Fibroblast of pulmonary artery (primary cell): Measurements from ENCODE around the gene UBE3D.

Experiments
- DNase-seq: peaks from one replicate; pipeline ENCODE4 v3.0.0-alpha.2; 2010; ENCODE audit warnings: low read depth
- H3K4me3 ChIP-seq: replicated peaks from 2 replicates; pipeline ENCODE4 v1.5.1; 2011; ENCODE audit warnings: low read depth, mild to moderate bottlenecking, control low read depth, low read length, moderate library complexity
- TF ChIP-seq, protein P1 (sequence below): IDR thresholded peaks from 2 replicates; pipeline ENCODE4 v1.5.1; 2011; ENCODE audit warnings: mild to moderate bottlenecking, control low read depth, low read length, inconsistent platforms; ENCODE audit errors: missing control alignments

Gene UBE3D, protein sequence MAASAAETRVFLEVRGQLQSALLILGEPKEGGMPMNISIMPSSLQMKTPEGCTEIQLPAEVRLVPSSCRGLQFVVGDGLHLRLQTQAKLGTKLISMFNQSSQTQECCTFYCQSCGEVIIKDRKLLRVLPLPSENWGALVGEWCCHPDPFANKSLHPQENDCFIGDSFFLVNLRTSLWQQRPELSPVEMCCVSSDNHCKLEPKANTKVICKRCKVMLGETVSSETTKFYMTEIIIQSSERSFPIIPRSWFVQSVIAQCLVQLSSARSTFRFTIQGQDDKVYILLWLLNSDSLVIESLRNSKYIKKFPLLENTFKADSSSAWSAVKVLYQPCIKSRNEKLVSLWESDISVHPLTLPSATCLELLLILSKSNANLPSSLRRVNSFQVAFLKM

DNA sequence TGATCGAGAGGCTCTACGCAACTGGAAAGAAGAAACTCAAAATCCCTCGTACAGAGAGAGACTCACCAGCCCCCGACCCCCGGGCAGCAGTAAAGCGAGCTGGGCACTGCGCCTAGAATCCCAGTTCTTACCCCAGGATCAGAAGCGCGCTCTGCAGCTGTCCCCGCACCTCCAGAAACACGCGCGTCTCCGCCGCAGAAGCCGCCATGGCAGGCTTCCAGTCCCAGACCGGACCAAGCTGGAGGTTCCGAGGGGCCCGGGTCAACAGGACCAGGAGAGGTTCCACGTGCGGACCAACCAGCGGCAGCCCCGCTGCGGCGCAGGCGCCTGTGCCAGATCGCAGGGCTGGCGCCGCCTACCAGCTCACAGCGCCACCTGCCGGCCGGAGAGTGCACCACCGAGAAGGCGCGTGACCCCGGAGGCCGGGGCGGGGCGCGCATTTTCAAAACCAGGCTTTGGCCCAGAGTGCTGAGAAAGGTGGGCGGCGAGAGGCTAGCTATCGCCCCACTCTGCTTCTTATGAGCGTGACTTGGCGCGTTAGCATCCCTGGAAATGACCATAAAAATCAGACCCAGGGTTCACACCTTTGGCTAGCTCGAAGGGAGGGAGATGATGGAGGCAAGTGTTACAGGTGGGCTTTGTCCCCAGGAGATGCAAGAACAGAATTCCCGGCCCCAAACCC is at the start of gene UBE3D:
Gene UBE3D (minus strand): TSS at position 331 of the 682 bp plus-strand sequence. CDS start 123 bp downstream, at position 208.
- peak within 1 kb of the TSS; percentile 77 for H3K4me3 ChIP-seq
- peak; percentile 85 for DNase-seq
- TF ChIP-seq, protein P1, sequence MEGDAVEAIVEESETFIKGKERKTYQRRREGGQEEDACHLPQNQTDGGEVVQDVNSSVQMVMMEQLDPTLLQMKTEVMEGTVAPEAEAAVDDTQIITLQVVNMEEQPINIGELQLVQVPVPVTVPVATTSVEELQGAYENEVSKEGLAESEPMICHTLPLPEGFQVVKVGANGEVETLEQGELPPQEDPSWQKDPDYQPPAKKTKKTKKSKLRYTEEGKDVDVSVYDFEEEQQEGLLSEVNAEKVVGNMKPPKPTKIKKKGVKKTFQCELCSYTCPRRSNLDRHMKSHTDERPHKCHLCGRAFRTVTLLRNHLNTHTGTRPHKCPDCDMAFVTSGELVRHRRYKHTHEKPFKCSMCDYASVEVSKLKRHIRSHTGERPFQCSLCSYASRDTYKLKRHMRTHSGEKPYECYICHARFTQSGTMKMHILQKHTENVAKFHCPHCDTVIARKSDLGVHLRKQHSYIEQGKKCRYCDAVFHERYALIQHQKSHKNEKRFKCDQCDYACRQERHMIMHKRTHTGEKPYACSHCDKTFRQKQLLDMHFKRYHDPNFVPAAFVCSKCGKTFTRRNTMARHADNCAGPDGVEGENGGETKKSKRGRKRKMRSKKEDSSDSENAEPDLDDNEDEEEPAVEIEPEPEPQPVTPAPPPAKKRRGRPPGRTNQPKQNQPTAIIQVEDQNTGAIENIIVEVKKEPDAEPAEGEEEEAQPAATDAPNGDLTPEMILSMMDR = peak; percentile 66

DNA sequence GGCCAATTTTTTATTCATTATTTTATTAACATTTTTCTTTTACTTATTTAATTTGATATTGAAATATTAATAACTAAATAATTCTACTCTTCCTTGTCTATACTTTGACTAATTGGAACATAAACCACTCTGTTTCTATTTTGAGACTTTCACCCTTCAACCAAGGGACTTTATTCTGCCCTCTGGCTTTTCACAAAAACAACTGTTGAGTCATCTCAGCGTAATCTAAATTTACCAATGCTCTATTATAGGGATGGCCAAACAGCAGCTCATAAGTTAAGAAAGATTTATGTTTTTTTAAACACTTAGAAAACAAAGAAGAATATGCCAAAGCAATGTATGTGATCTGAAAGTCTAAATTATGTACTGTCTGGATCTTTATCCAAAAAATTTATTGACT is 48.5 kb upstream of the UBE3D start:
- DNase-seq = peak; percentile 17
- TF ChIP-seq, protein P1 = no peak
- H3K4me3 ChIP-seq = no peak overlapping the region

DNA sequence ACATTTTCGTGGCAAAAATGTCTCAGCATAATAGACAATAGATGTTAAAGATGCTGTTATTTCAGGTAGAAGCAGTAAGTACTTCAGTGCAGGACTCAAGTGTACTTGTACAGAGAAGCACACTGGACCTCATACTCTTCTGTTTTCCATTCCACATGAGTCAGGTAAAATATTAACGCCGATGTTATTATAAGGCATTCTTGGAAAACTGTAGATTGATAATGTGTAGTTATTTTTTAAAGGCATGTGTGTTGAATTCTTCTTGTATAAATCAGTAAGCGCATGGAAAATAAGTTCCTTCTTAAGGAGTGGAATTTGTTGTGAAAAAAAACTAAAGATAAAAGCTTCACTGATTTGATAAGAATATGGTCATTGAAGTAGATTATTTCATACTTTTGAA is 47.6 kb upstream of the UBE3D start:
- H3K4me3 ChIP-seq = no peak overlapping the region
- no peak for DNase-seq
- TF ChIP-seq, protein P1 = no peak

DNA sequence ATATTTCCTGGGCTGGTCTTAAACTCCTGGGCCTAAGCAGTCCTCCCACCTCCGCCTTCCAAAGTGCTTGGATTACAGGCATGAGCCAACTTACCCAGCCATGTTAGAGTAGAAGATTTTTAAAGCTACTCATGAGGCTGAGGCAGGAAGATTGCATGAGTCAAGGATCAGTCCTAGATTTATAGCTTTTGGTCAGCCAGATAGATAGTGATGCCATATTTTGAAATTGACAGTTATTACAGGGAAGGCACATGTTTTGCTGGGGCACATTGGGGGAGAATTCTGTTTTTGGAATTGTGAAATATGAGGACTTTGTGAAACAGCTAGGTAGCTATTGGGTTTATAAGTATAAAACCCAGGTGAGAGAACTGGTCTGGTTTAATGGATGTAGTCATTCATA is 42.7 kb upstream of the UBE3D start:
- TF ChIP-seq, protein P1 = no peak
- H3K4me3 ChIP-seq = no peak overlapping the region
- no peak for DNase-seq

DNA sequence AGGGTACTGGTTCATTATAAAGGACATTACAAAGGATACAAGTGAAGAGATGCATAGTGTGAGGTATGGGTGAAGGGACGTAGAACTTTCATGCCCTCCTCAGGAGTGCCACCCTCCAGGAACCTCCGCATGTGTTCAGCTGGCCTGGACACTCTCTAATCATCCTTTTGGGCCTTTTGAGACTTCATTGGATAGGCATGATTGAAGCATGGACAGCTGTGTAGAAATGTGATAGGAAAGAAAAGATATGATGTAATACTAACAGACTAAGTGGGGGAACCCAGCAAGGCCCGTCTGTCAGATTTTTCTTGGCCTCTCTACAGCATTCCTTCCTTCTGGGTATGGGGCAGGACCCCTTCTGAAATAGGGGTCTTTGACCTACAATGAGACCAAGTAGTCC is 32.9 kb upstream of the UBE3D start:
- no peak for DNase-seq
- no peak overlapping the region for H3K4me3 ChIP-seq
- TF ChIP-seq, protein P1 = no peak

DNA sequence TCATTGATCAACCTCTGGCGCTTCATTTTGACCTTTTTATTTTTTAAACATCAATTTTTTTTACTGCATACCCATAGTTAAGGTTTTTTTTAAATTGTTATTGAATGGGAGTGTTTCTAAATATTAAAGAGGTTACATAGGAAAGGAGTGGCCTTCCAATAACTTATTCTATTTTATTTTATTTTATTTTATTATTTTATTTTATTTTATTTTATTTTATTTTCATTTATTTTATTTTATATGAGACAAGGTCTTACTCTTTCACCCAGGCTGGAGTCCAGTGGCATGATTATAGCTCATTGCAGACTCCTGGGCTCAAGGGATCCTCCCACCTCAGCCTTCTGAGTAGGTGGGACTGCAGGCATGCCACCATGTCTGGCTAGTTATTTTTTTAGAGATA is 32.0 kb upstream of the UBE3D start:
- DNase-seq = no peak
- H3K4me3 ChIP-seq = no peak overlapping the region
- TF ChIP-seq, protein P1 = no peak
